Esophagus squamous epithelium (tissue), 4 donors: ENCODE results near the gene TUBA3D.

Source experiments
- CTCF ChIP-seq, 6 experiments: fragments of 450-650 bp in 4 of 6; fragments of 200-600 bp in 2 of 6; sonication (generic) in 2 of 6; IDR thresholded peaks; one replicate each; pipeline ENCODE4 v1.5.1; 2016 to 2019; ENCODE audit warnings: antibody characterized with exemption in 6 of 6, mild to moderate bottlenecking in 4 of 6, moderate library complexity in 4 of 6
- POLR2A ChIP-seq, 4 donors: fragments of 450-650 bp; IDR thresholded peaks; one replicate each; pipeline ENCODE4 v1.6.1; 2017; ENCODE audit warnings: antibody characterized with exemption in 4 of 4, mild to moderate bottlenecking in 4 of 4, moderate library complexity in 3 of 4

GRCh38 chr2:131488306-131489205, 12.6 kb downstream of the TUBA3D start:
- TF ChIP-seq CTCF (IDR thresholded peaks at IDR 0.05) = no peak
- TF ChIP-seq POLR2A (IDR thresholded peaks at IDR 0.05) = no peak
